GM21786 (cell line): ENCODE data around the gene KMO.

Experiments used
- ATAC-seq: cut with Tn5 transposase; IDR thresholded peaks from one replicate; pipeline ENCODE4 v1.9.1; 2021; ENCODE audit not compliant: unreplicated experiment

Gene KMO

GRCh38 chr1:241532162-241532531 is at the start of gene KMO:
Gene KMO, plus strand, starts transcription at chr1:241532378. Its CDS starts 67 bp downstream, at chr1:241532445.
- ATAC-seq = peak; percentile 13

GRCh38 chr1:241482761-241483250 is 49.4 kb upstream of the KMO start:
- no peak for ATAC-seq

- ATAC-seq = peak; percentile 75
Observed at GRCh38 chr1:241485145-241485544, 47.0 kb upstream of the KMO start.

- peak; percentile 71 for ATAC-seq
Observed at GRCh38 chr1:241485554-241485992, 46.6 kb upstream of the KMO start.

- ATAC-seq = no peak
Observed at GRCh38 chr1:241488739-241489138, 43.4 kb upstream of the KMO start.

- no peak for ATAC-seq
Observed at GRCh38 chr1:241495741-241496140, 36.4 kb upstream of the KMO start.

GRCh38 chr1:241499910-241500309 is 32.3 kb upstream of the KMO start:
- no peak for ATAC-seq

GRCh38 chr1:241503444-241503843 is 28.7 kb upstream of the KMO start:
- no peak for ATAC-seq

GRCh38 chr1:241507189-241507863 is 24.9 kb upstream of the KMO start:
- no peak for ATAC-seq

- no peak for ATAC-seq
Observed at GRCh38 chr1:241513378-241513777, 18.8 kb upstream of the KMO start.

- ATAC-seq = peak; percentile 27
Observed at GRCh38 chr1:241518476-241519307, 13.5 kb upstream of the KMO start.

GRCh38 chr1:241519308-241520079 is 12.7 kb upstream of the KMO start, which contains the start of gene FH:
Gene FH, minus strand, starts transcription at chr1:241519755. Its CDS starts 33 bp downstream, at chr1:241519722.
- ATAC-seq = peak; percentile 96

- no peak for ATAC-seq
Observed at GRCh38 chr1:241520080-241520465, 12.1 kb upstream of the KMO start.

GRCh38 chr1:241521718-241522117 is 10.5 kb upstream of the KMO start:
- ATAC-seq = no peak

GRCh38 chr1:241525026-241525425 is 7.2 kb upstream of the KMO start:
- no peak for ATAC-seq

GRCh38 chr1:241527146-241527545 is 5.0 kb upstream of the KMO start:
- no peak for ATAC-seq

GRCh38 chr1:241531195-241532161 is 700 bp upstream of the KMO start:
- ATAC-seq = peak; percentile 65

- peak; percentile 59 for ATAC-seq
Observed at GRCh38 chr1:241532864-241533263, 686 bp downstream of the KMO start.

- peak; percentile 48 for ATAC-seq
Observed at GRCh38 chr1:241533326-241534115, 1.3 kb downstream of the KMO start.
